ENCODE measurements around the gene STAM2. TPM values are rescaled to one million over a fixed set of nuclear protein-coding genes. Genes with fewer than 3 reads are reported as not detected.

The STAM2 gene
- total and polyA plus RNA-seq, 8 donors: 34.2 to 47.6 (median 41.8) TPM

DNA sequence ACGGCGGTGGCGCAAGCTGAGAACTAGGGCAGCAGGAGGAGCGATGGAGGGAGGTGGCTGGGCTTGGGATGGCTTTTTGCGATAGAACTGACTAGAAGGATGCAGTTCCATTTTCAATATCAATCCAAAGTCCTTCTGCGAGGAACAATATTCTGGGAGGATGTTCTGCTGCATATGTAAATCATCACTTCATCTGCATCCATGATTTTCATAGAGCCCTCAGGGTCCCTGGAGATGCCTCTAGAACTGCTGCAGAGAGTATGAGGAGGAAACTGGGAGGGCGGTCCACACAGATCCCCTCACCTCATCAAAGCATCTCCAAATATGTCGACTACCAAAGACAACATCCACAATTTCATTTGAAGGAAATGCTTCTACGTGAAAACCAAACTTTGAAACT, 97.5 kb downstream of the STAM2 start:
- Histone ChIP-seq H3K9me3 (no peaks in the 10 kb centered on the region), H3K27ac (no peak overlapping the region), H3K4me3 (no peak overlapping the region), H3K27me3 (no peaks in the 10 kb centered on the region), H3K36me3 (no peaks in the 10 kb centered on the region), H3K4me1 (no peaks in the 10 kb centered on the region)
- ATAC-seq (no peak), DNase-seq (no peak)
- intact Hi-C loops (cut with DNase I): no loop called here
- TF ChIP-seq, protein P1, sequence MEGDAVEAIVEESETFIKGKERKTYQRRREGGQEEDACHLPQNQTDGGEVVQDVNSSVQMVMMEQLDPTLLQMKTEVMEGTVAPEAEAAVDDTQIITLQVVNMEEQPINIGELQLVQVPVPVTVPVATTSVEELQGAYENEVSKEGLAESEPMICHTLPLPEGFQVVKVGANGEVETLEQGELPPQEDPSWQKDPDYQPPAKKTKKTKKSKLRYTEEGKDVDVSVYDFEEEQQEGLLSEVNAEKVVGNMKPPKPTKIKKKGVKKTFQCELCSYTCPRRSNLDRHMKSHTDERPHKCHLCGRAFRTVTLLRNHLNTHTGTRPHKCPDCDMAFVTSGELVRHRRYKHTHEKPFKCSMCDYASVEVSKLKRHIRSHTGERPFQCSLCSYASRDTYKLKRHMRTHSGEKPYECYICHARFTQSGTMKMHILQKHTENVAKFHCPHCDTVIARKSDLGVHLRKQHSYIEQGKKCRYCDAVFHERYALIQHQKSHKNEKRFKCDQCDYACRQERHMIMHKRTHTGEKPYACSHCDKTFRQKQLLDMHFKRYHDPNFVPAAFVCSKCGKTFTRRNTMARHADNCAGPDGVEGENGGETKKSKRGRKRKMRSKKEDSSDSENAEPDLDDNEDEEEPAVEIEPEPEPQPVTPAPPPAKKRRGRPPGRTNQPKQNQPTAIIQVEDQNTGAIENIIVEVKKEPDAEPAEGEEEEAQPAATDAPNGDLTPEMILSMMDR (IDR thresholded peaks at IDR 0.05): no peak

DNA sequence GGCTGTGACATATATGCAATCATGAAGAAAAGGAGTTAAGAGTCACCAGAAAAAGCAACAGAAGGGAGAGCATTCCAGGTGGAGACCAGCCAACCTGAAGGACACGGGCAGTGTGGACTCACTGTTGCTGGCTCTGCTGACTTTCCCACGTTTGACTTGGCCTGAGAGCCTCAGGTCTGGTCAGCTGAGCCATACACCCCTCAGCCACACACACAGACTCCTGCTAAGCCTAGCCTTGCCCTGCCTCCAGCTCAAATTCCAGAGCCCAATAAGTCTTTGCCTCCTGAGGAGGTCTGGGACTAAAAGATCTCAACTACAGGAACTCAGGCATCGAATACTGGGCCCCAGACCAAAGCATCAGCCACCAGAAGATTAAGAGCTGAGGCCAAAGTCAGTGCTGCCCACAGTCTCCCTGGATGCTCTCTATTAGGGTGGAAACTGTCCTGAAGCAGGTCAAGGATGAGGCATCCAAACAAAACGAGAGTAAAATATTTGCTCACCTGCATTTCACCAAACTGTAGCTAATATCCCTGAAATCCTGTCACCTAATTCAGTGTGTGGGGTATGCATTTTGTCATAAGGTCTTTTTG, 100.0 kb downstream of the STAM2 start:
- ATAC-seq (peak; percentile 61), DNase-seq (no peak)
- TF ChIP-seq, protein P1 (IDR thresholded peaks at IDR 0.05): no peak
- Histone ChIP-seq H3K36me3 (no peaks in the 10 kb centered on the region), H3K27me3 (no peaks in the 10 kb centered on the region), H3K9me3 (no peaks in the 10 kb centered on the region), H3K4me3 (no peak overlapping the region), H3K27ac (no peak overlapping the region), H3K4me1 (no peaks in the 10 kb centered on the region)
- intact Hi-C loops (cut with DNase I): no loop called here

DNA sequence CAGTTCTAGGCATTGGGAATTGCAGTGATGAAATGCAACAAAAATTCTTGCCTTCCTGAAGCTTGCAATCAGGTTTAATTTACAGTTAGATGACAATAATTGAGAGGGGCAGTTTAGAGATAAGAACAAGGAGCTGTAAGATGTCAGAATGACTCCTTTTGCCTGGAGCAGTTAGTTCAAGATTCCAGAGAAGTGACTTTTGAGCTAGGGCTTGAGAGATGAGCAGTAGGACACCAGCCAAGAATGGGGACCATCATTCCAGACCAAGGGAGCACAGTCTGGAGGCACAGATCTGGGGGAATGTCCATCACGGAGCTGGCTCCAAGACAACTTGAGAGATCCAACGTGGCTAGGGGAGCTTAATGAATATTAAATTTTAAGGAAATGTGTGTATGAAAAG, 103.6 kb downstream of the STAM2 start:
- no peak for ATAC-seq

DNA sequence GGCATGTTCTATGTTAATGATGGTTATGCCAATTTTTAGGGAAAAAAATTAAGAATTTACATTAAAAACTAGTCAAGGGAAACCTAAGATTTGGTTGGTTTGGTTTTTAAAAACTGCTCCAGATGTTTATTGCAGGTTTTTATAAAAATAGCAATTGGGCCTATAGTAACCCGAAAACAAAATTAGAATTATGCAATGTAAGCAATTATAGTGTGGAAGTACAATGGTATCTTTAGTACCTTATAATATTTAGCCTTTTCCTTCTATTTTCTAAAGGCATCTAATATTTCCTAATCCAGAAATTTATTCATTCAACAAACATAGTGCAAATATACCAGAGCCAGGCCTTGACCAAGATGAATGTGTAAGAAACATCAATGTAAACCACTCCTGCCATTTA, 104.0 kb downstream of the STAM2 start:
- Histone ChIP-seq H3K27me3 (no peaks in the 10 kb centered on the region), H3K4me1 (no peaks in the 10 kb centered on the region), H3K9me3 (no peaks in the 10 kb centered on the region), H3K27ac (no peak overlapping the region), H3K36me3 (no peaks in the 10 kb centered on the region), H3K4me3 (no peak overlapping the region)
- TF ChIP-seq, protein P1 (IDR thresholded peaks at IDR 0.05): no peak
- no peak for ATAC-seq
- DNase-seq: no peak
- intact Hi-C loops (cut with DNase I): no loop called here

More for the DNA sequence above, 103.6 kb downstream of the STAM2 start:
- Histone ChIP-seq H3K9me3 (no peaks in the 10 kb centered on the region), H3K4me1 (no peaks in the 10 kb centered on the region), H3K27ac (no peak overlapping the region), H3K4me3 (no peak overlapping the region), H3K36me3 (no peaks in the 10 kb centered on the region), H3K27me3 (no peaks in the 10 kb centered on the region)
- no peak for DNase-seq
- intact Hi-C loops (cut with DNase I): no loop called here
- TF ChIP-seq, protein P1 (IDR thresholded peaks at IDR 0.05): no peak

DNA sequence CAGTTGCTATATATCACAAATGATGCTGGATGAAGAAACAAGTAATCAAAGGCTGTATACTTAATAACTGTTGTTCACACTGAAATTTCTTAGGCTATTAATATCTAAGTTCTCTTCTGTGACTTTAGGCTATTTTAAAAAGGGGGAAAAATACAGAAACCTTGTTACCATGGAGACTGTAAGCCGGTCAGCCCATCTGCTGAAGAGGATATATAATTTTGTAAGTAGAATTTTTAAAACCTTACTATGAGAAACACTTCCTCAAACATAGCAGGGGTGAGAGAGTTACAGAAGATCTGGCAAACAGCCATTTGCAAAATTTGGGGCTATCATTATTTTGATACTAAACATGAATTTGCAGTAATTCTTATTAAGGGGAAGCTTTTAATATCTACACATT, 104.5 kb downstream of the STAM2 start:
- ATAC-seq (no peak), DNase-seq (no peak)
- no peaks in the 10 kb centered on the region for H3K36me3 ChIP-seq
- no peaks in the 10 kb centered on the region for H3K9me3 ChIP-seq
- TF ChIP-seq, protein P1 (IDR thresholded peaks at IDR 0.05): no peak
- no peak overlapping the region for H3K4me3 ChIP-seq
- H3K4me1 ChIP-seq: no peaks in the 10 kb centered on the region
- no peak overlapping the region for H3K27ac ChIP-seq
- H3K27me3 ChIP-seq: no peaks in the 10 kb centered on the region
- intact Hi-C loops (cut with DNase I): no loop called here

Data from left lung (tissue), 10 donors.